Measurements from ENCODE around the gene TRAF2. TPM values are rescaled to one million over a fixed set of nuclear protein-coding genes. Genes with fewer than 3 reads are reported as not detected.

Gene TRAF2
- total and polyA plus RNA-seq, 2 of the 8 experiments (the other 6 are each of a cell fraction or from before 2014, with no cell fraction given) = 26.9 to 50.2 TPM

DNA sequence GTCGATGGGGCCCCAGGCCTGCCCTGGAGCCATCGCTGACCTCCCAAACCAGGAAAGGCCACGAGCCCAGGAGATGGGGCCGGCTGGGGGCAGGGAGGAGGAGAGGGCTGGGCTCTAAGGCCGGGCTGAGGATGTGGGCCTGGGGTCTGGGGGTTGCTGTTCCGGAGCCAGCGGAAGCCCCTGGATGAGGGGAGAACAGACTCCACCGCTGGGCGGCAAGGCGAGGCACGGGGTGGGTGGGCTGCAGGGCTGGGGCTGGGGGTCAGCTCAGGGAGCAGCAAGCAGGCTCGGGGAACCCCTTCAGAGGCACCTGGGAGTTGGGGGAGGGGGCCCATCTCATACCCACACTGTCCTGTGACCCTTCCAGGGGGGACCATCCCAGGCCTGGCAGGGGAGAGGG is 77.4 kb downstream of the TRAF2 start:
- Histone ChIP-seq H2AFZ (ENCODE audit: low read length) (no peak overlapping the region), H3K4ac (replicated peaks; ENCODE audit: insufficient read length, low read depth, low read length) (no peak overlapping the region), H3K27ac (ENCODE audit: low read depth, low read length) (no peak overlapping the region), H3K36me3 (ENCODE audit: control insufficient read depth in 2 of 4, insufficient read depth in 4 of 4, low read length in 3 of 4) (no peaks in the 10 kb centered on the region), H2BK15ac (ENCODE audit: low read length) (no peak overlapping the region), H3K23ac (ENCODE audit: insufficient read length) (no peak overlapping the region), H3K14ac (ENCODE audit: insufficient read length) (no peak overlapping the region), H4K20me1 (replicated peaks in 1 of 2; ENCODE audit: control insufficient read depth in 1 of 2, insufficient read depth in 2 of 2, low read length in 2 of 2) (no peaks in the 10 kb centered on the region), H3K18ac (ENCODE audit: extremely low read depth, low read length) (no peak overlapping the region), H3K9ac (replicated peaks in 1 of 4; ENCODE audit: extremely low read depth in 1 of 4, low read depth in 3 of 4, low read length in 3 of 4) (no peak overlapping the region), H4K5ac (ENCODE audit: insufficient read length, low read depth, low read length) (no peak overlapping the region), H3K4me3 (ENCODE audit: extremely low read depth in 1 of 4, insufficient read depth in 2 of 4, low read depth in 3 of 4, low read length in 4 of 4) (no peak overlapping the region), H4K91ac (replicated peaks; ENCODE audit: insufficient read length, low read length) (no peak overlapping the region), H3K4me2 (ENCODE audit: insufficient read depth in 1 of 2, low read depth in 2 of 2, low read length in 2 of 2) (no peak overlapping the region), H3K79me1 (ENCODE audit: low read depth, low read length) (no peaks in the 10 kb centered on the region; the same call in 1 of the 2 replicates), H3K23me2 (ENCODE audit: low read depth, low read length) (no peaks in the 10 kb centered on the region), H2BK5ac (ENCODE audit: low read depth, low read length) (no peak overlapping the region), H3K4me1 (replicated peaks in 1 of 4; ENCODE audit: control insufficient read depth in 3 of 4, insufficient read depth in 4 of 4, low read length in 3 of 4) (peaks cover 0 to 8% (median 5%) of the 10 kb centered on the region in 4 experiments; a peak in 5 of 7 replicates), H3K79me2 (ENCODE audit: control insufficient read depth in 1 of 2, insufficient read depth in 2 of 2, low read length in 2 of 2) (no peaks in the 10 kb centered on the region), H2AK5ac (ENCODE audit: low read depth, low read length) (no peak overlapping the region), H3K27me3 (replicated peaks in 1 of 4; ENCODE audit: control insufficient read depth in 3 of 4, extremely low read depth in 1 of 4, insufficient read depth in 3 of 4, low read length in 3 of 4) (no peaks in the 10 kb centered on the region), H4K8ac (ENCODE audit: extremely low read depth, insufficient read depth, low read length) (no peak overlapping the region), H3K9me3 (ENCODE audit: insufficient read depth in 2 of 2, low read depth in 1 of 2, low read length in 1 of 2) (no peaks in the 10 kb centered on the region), H2BK20ac (ENCODE audit: low read length) (no peak overlapping the region), H2BK12ac (ENCODE audit: low read depth, low read length) (0 out of 2 replicates have a peak overlapping the region, but pooled peaks have one; percentile 75), H3K56ac (replicated peaks; ENCODE audit: insufficient read length, low read depth, low read length) (no peak overlapping the region), H2BK120ac (replicated peaks; ENCODE audit: low read depth, low read length) (no peak overlapping the region)
- WGBS, 2 experiments (ENCODE audit: extremely low coverage in 1 of 2, insufficient coverage in 1 of 2, insufficient read length in 1 of 2, insufficient replicate concordance in 2 of 2, low coverage in 1 of 2, low lambda C conversion rate in 2 of 2, missing lambda C conversion rate in 1 of 2) = 70% methylated on average over 3 of the region's 12 CpGs; no CpG with 5 or more reads in 1 of the 2 experiments
- ChIA-PET CTCF (ENCODE audit: partially characterized antibody) (interaction anchor here (0.6 to 5.6 kb wide), 4 partner anchors 11 to 128 kb away, joined by 3 to 32 read pairs (median 4); partner anchors contain the start of gene PTGDS), POLR2A (ENCODE audit: partially characterized antibody) (interaction anchor here (1.9 kb wide), 1 partner anchor 13 kb away, joined by 5 read pairs; no protein-coding TSS in a partner anchor)
- FAIRE-seq = no peak
- DNase-seq (ENCODE audit: low read depth in 1 of 2, low spot score in 2 of 2) = no peak
- TF ChIP-seq TBP (IDR thresholded peaks at IDR 0.05; ENCODE audit: low read depth, low read length) (no peak), KDM5A (IDR thresholded peaks at IDR 0.05; ENCODE audit: low read length) (no peak), MAX (IDR thresholded peaks at IDR 0.05) (no peak)

Data from H1 (cell line).